Lower leg skin (tissue), 3 donors: ENCODE data around the gene IL4.

Experiments used
- CTCF ChIP-seq, 3 donors: fragments of 450-650 bp; IDR thresholded peaks; one replicate each; pipeline ENCODE4 v1.5.1; 2016; ENCODE audit warnings: antibody characterized with exemption in 3 of 3, mild to moderate bottlenecking in 3 of 3, moderate library complexity in 2 of 3
- POLR2A ChIP-seq, 2 donors: fragments of 450-650 bp; IDR thresholded peaks; one replicate each; pipeline ENCODE4 v1.6.1; 2016 to 2017; ENCODE audit warnings: antibody characterized with exemption in 2 of 2, mild to moderate bottlenecking in 1 of 2, moderate library complexity in 1 of 2

- TF ChIP-seq CTCF (IDR thresholded peaks at IDR 0.05) (no peak), POLR2A (IDR thresholded peaks at IDR 0.05) (no peak)
These were observed 3.6 kb upstream of the IL4 start for GRCh38 chr5:132669966-132670882.
